Panc1 (cell line): ENCODE results near the gene DSCAML1. TPM values are rescaled to one million over a fixed set of nuclear protein-coding genes. Genes with fewer than 3 reads are reported as not detected.

ENCODE experiments used
- ATAC-seq: fragments of 200-7000 bp; cut with Tn5 transposase; 2 replicates; pipeline ENCODE4 v1.9.1; 2020; ENCODE audit warnings: mild to moderate bottlenecking, moderate library complexity
- BruUV-seq: library from RNA; stranded (reverse); fragments of 400-500 nt; replicated peaks from 2 replicates; lab custom pipeline; 2021; lab: Mats Ljungman, UMichigan
- CTCF ChIA-PET: fragments of 300-600 bp; sonication (Branson Sonifier 250); formaldehyde crosslinking; loops from one replicate; lab custom pipeline; 2022; ENCODE audit warnings: antibody characterized with exemption; lab: Charles Lee
- POLR2A ChIA-PET: fragments of 300-600 bp; sonication (Branson Sonifier 250); formaldehyde crosslinking; loops from one replicate; lab custom pipeline; 2022; ENCODE audit warnings: antibody characterized with exemption; lab: Charles Lee
- DNase-seq: peaks from one replicate; pipeline ENCODE4 v3.0.0-alpha.2; 2010; ENCODE audit warnings: low read depth, low spot score
- H3K27ac ChIP-seq: 2 replicates; pipeline ENCODE4 v1.5.1; 2011; ENCODE audit warnings: mild to moderate bottlenecking, low read length, inconsistent platforms
- H3K27me3 ChIP-seq: fragments of 200-500 bp; sonication (Bioruptor generic); 2 replicates; pipeline ENCODE4 v1.6.0; 2014; ENCODE audit warnings: low read length, inconsistent platforms; ENCODE audit not compliant: control insufficient read depth, insufficient read depth
- H3K36me3 ChIP-seq: fragments of 200-500 bp; sonication (Bioruptor generic); 2 replicates; pipeline ENCODE4 v1.5.1; 2014; ENCODE audit warnings: inconsistent platforms, mild to moderate bottlenecking, low read length, moderate library complexity; ENCODE audit not compliant: control insufficient read depth, insufficient read depth
- H3K4me1 ChIP-seq: 2 replicates; pipeline ENCODE4 v1.5.1; 2011; ENCODE audit warnings: inconsistent platforms, mild to moderate bottlenecking, low read length, moderate library complexity; ENCODE audit not compliant: control insufficient read depth, insufficient read depth
- H3K4me3 ChIP-seq, 2 experiments: 2 replicates each; pipeline ENCODE4 v1.5.1; 2011 to 2012; ENCODE audit warnings: low read depth in 2 of 2, low read length in 2 of 2, mild to moderate bottlenecking in 2 of 2, inconsistent platforms in 1 of 2, moderate library complexity in 1 of 2
- H3K9me3 ChIP-seq: fragments of 200-500 bp; sonication (Bioruptor generic); 2 replicates; pipeline ENCODE4 v1.5.1; 2014; ENCODE audit warnings: low read depth, mild to moderate bottlenecking, inconsistent platforms, low read length, moderate library complexity; ENCODE audit not compliant: control insufficient read depth, insufficient read depth
- POLR2AphosphoS5 ChIP-seq: IDR thresholded peaks from 2 replicates; pipeline ENCODE4 v1.6.1; 2012; ENCODE audit warnings: mild to moderate bottlenecking, low read depth, low read length, moderate library complexity
- SIN3A ChIP-seq: IDR thresholded peaks from 2 replicates; pipeline ENCODE4 v1.6.1; 2012; ENCODE audit warnings: low read depth, mild to moderate bottlenecking, low read length, moderate library complexity, borderline replicate concordance; ENCODE audit not compliant: insufficient read depth
- TCF7L2 ChIP-seq: IDR thresholded peaks from 2 replicates; pipeline ENCODE4 v1.6.1; 2011; ENCODE audit warnings: mild to moderate bottlenecking, low read depth, low read length, inconsistent platforms
- in situ Hi-C: cut with HindIII; loops from 2 replicates; pipeline ENCODE4 v1.10.0; 2016; ENCODE audit warnings: low sequenced_read_pairs, low pct_unique_long_range_greater_than_20kb
- intact Hi-C: fragments of 100-400 bp; cut with micrococcal nuclease; formaldehyde crosslinking; loops from one replicate; pipeline ENCODE4 v1.10.0; 2022; ENCODE audit not compliant: unreplicated experiment
- total RNA-seq: library from RNA; stranded (reverse); gene quantifications from one replicate; pipeline ENCODE4 v1.2.1, GENCODE V29; 2021; ENCODE audit not compliant: unreplicated experiment
- TF ChIP-seq, protein P1 (sequence below), 2 experiments: IDR thresholded peaks; 2 replicates each; pipeline ENCODE4 v1.6.1; 2011 to 2012; ENCODE audit warnings: low read depth in 2 of 2, control low read depth in 1 of 2, low read length in 1 of 2, mild to moderate bottlenecking in 1 of 2, moderate library complexity in 1 of 2; ENCODE audit not compliant: insufficient read depth in 1 of 2
- TF ChIP-seq, protein P2 (sequence below): fragments of 450-650 bp; IDR thresholded peaks from 2 replicates; pipeline ENCODE4 v1.5.1; 2017; ENCODE audit warnings: mild to moderate bottlenecking

DSCAML1 gene
- total RNA-seq, 1 experiment from 2014 or later = 1.6 TPM

DNA sequence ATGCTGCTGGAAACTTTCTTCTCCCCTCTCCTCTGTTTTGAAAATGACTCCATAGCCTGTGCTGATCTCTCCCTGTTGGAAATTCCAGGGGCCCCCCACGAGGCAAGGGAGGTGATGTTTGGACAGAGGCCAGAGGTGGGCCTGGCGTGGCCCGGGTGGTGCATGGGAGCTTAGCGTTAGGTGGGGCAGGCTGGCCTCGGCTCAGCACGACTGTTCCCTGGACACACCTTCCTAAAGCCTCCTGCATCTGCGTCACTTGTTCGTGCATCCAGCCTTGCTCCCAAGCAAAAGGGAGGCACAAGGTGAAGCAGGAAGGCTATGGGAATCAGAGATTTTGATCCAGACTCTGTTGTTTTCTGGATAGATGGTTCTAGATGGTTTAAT lies 334.2 kb downstream of the DSCAML1 start:
- no TSS peak for BruUV-seq
- Histone ChIP-seq H3K27ac (no peak overlapping the region), H3K9me3 (no peaks in the 10 kb centered on the region), H3K4me1 (no peaks in the 10 kb centered on the region), H3K27me3 (no peaks in the 10 kb centered on the region), H3K4me3 (no peak overlapping the region), H3K36me3 (no peaks in the 10 kb centered on the region)
- POLR2A ChIA-PET = no interaction called here
- DNase-seq (no peak), ATAC-seq (no peak)
- intact Hi-C loops = no loop called here
- TF ChIP-seq POLR2AphosphoS5 (no peak), TCF7L2 (no peak), SIN3A (no peak)
- TF ChIP-seq, protein P1, sequence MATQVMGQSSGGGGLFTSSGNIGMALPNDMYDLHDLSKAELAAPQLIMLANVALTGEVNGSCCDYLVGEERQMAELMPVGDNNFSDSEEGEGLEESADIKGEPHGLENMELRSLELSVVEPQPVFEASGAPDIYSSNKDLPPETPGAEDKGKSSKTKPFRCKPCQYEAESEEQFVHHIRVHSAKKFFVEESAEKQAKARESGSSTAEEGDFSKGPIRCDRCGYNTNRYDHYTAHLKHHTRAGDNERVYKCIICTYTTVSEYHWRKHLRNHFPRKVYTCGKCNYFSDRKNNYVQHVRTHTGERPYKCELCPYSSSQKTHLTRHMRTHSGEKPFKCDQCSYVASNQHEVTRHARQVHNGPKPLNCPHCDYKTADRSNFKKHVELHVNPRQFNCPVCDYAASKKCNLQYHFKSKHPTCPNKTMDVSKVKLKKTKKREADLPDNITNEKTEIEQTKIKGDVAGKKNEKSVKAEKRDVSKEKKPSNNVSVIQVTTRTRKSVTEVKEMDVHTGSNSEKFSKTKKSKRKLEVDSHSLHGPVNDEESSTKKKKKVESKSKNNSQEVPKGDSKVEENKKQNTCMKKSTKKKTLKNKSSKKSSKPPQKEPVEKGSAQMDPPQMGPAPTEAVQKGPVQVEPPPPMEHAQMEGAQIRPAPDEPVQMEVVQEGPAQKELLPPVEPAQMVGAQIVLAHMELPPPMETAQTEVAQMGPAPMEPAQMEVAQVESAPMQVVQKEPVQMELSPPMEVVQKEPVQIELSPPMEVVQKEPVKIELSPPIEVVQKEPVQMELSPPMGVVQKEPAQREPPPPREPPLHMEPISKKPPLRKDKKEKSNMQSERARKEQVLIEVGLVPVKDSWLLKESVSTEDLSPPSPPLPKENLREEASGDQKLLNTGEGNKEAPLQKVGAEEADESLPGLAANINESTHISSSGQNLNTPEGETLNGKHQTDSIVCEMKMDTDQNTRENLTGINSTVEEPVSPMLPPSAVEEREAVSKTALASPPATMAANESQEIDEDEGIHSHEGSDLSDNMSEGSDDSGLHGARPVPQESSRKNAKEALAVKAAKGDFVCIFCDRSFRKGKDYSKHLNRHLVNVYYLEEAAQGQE (IDR thresholded peaks at IDR 0.05; ENCODE audit: insufficient read depth in 1 of 2, low read depth in 2 of 2, low read length in 1 of 2) = no peak
- TF ChIP-seq, protein P2, sequence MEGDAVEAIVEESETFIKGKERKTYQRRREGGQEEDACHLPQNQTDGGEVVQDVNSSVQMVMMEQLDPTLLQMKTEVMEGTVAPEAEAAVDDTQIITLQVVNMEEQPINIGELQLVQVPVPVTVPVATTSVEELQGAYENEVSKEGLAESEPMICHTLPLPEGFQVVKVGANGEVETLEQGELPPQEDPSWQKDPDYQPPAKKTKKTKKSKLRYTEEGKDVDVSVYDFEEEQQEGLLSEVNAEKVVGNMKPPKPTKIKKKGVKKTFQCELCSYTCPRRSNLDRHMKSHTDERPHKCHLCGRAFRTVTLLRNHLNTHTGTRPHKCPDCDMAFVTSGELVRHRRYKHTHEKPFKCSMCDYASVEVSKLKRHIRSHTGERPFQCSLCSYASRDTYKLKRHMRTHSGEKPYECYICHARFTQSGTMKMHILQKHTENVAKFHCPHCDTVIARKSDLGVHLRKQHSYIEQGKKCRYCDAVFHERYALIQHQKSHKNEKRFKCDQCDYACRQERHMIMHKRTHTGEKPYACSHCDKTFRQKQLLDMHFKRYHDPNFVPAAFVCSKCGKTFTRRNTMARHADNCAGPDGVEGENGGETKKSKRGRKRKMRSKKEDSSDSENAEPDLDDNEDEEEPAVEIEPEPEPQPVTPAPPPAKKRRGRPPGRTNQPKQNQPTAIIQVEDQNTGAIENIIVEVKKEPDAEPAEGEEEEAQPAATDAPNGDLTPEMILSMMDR = no peak
- in situ Hi-C loops = no loop called here
- CTCF ChIA-PET = no interaction called here

DNA sequence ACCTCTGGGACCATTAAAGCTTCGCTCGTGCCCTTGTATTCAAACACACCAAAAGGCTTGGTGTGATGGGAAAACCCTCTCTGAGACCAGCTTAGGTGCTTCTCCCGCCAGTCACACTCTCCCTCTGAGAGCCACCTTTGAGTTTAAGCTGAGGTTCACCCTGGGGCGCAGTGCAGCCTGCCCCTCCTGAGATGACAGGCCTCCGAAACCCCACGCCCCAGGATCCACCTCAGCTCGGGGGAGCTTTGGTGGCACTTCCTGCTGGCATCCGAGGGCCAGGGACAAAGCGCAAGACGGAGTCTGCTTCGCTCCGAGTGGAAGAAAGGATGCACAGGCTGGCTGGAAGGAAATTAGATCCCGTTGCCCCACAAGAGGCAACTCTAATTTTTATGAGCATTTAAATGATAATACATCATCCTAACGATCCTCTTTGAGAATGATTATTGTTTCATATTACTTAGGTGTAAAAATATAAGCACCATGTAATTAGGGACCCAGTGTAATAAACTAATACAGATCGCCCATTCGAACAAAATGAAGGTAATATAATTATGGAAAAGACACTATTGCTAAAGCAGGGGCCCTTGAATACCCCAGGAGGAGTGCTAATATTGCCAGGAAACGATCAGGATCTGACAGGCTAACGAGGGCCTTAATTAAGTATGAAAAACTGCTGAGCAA lies 334.7 kb downstream of the DSCAML1 start:
- in situ Hi-C loops (no loop called here), intact Hi-C loops (no loop called here)
- no peaks in the 10 kb centered on the region for H3K36me3 ChIP-seq
- ChIA-PET CTCF (no interaction called here), POLR2A (no interaction called here)
- H3K27me3 ChIP-seq = no peaks in the 10 kb centered on the region
- ATAC-seq (no peak), DNase-seq (no peak)
- no peak overlapping the region for H3K27ac ChIP-seq
- no peaks in the 10 kb centered on the region for H3K4me1 ChIP-seq
- no peak overlapping the region for H3K4me3 ChIP-seq
- H3K9me3 ChIP-seq = no peaks in the 10 kb centered on the region
- BruUV-seq = no TSS peak
- TF ChIP-seq SIN3A (no peak), TCF7L2 (no peak), POLR2AphosphoS5 (no peak)
- TF ChIP-seq, protein P1 (IDR thresholded peaks at IDR 0.05; ENCODE audit: insufficient read depth in 1 of 2, low read depth in 2 of 2, low read length in 1 of 2) = no peak
- TF ChIP-seq, protein P2 = no peak
